GM10847 (cell line): ENCODE results near the gene TENM4.

Source experiments
- POLR2A ChIP-seq: IDR thresholded peaks from 2 replicates; pipeline ENCODE4 v1.6.1; 2011; ENCODE audit not compliant: insufficient read length; ENCODE audit errors: extremely low read depth

TENM4 gene

DNA sequence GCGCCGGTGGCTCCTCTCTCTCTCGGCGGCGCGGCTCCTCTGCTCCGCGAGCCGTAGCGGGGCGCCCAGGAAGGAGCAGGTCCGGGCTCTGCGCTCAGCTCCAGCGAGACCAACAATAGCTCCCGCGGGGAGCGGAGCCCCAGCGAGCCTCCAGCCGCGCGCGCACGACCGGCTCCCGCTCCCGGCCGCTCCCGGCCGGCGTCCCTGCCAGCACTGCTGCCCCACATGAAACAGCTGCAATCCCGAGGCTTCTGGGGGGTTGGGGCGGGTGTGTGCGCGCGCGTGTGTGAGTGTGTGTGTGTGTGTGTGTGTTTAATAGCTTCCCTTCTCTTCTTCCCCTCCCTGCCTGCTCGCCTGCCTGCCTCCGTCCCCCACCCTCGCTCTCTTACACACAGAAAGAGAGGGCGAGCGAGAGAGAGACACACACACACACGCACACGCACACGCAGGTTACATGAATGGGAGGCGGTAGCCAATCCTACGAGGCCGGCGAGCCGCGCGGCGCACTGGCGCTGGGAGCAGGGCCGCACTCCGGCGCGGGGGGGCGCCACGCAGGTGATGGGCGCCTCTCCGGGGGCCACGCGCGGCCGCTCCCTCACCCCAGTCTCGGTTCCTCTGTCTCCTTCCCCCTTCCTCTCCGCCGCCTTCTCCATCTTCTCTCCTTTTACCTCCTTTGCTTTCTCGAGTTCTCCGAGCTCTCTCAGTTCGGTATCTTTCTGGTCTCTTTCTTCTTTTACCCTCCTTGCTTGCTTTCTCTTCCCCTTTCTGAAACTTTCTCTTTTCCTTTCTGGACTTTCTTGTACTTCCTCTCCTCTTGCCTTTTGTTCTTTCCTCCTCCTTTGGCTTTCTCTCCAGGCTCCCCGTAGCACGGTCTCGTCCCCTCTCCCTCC is at the start of gene TENM4:
Gene TENM4, minus strand, starts transcription at position 460 of the 890 bp plus-strand sequence. CDS start 371,086 bp downstream, outside the sequence.
- no peak for TF ChIP-seq POLR2A

DNA sequence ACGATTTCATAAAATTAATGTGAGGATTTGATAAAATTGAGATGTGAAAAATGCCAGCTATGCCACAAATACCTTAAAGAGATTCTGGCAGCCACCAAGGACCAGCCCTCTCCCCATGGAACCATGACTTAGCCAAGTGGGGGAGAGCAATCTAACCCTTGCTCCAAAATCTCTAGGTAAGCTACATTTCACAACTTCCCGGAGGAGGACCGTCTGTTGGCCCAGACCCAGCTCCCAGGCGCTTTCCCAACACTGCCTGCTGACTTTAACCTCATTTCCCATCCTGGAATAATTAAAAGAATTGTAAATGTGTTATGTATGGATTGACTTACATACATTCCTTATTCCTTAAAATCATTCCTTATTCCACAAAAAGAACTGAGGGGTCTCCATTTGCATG is 47.5 kb upstream of the TENM4 start:
- TF ChIP-seq POLR2A: no peak

GRCh38 chr11:79487412-79487811 is 46.6 kb upstream of the TENM4 start:
- TF ChIP-seq POLR2A: no peak

- no peak for TF ChIP-seq POLR2A
These were observed 45.6 kb upstream of the TENM4 start for GRCh38 chr11:79486242-79486984.

- no peak for TF ChIP-seq POLR2A
These were observed 44.9 kb upstream of the TENM4 start for GRCh38 chr11:79485694-79486093.

DNA sequence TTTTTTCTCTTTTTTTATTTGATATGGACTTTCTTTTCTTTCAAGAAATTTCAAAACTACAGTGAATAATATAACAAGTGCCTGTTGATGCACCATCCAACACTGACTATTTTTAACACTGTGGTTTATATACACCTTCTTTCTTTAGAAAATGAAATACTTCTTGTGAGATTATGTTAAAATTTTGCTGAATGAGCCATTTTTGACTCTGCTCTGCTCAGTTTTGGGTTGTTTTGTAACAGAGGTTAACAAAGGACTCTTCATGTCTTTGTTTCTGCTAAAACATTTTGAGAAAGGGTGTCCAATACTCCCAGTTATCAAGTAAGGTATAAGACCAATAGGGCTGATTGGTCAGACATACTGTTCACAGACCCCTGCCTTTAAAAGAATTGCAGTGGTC is 44.0 kb upstream of the TENM4 start:
- no peak for TF ChIP-seq POLR2A

DNA sequence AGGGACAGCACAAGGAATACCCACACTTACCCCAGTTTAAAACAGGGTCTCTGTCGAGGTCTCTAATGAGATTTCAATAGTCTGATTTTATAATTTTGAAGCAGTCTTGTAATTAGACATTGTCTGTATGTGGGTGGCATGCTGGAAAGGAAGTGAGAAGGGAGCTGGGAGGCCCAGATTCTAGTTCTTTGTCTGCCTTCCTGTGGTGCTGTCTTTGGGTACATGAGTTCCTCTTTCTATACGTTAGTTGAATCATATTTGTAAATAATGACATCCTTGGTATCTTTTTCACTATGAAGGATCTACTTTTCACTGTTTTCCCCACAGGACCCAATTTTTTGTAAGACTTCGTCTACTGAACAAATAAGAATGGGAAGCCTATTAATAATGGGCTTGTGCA is 42.0 kb upstream of the TENM4 start:
- TF ChIP-seq POLR2A: no peak

- TF ChIP-seq POLR2A: no peak
These were observed 41.0 kb upstream of the TENM4 start for GRCh38 chr11:79481795-79482194.

DNA sequence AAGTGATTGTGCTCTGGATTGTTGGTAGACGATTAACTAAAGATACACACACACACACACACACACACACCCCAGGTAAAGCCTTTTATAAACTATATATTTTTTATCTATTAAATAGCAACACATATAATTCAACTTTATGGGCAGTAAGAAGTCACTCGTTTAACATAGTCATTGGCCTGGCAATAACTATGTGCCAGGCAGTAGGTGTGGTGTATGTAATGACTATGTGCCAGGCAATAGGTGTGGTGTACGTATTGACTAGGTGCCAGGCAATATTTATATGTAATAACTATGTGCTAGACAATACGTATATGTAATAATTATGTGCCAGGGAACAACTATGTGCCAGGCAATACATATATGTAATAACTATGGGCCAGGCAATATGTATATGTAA is 40.0 kb upstream of the TENM4 start:
- TF ChIP-seq POLR2A: no peak

GRCh38 chr11:79472819-79473529 is 32.1 kb upstream of the TENM4 start:
- TF ChIP-seq POLR2A: no peak

- no peak for TF ChIP-seq POLR2A
These were observed 30.4 kb upstream of the TENM4 start for GRCh38 chr11:79471071-79471844.

- TF ChIP-seq POLR2A: no peak
These were observed 29.3 kb upstream of the TENM4 start for GRCh38 chr11:79470161-79470560.

- no peak for TF ChIP-seq POLR2A
These were observed 26.9 kb upstream of the TENM4 start for GRCh38 chr11:79467761-79468160.

DNA sequence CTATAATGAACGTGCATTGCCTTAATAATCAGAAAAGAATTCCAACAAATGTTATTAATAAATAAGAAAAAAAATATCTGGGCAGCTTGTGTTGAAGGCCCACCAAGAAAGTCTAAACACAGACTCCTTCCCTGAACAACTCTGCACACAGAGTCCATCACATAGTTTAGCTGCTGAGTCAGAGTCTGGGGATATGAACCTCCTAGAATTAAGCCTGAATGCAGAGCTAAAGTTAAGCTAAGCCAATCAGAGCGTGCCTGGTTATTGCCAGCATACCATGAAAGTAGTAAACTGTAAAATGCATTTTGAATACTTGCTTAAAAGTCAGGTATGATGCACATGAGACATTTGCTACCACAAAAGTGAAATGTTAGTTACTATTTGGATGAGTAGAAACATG is 25.6 kb upstream of the TENM4 start:
- TF ChIP-seq POLR2A: no peak

DNA sequence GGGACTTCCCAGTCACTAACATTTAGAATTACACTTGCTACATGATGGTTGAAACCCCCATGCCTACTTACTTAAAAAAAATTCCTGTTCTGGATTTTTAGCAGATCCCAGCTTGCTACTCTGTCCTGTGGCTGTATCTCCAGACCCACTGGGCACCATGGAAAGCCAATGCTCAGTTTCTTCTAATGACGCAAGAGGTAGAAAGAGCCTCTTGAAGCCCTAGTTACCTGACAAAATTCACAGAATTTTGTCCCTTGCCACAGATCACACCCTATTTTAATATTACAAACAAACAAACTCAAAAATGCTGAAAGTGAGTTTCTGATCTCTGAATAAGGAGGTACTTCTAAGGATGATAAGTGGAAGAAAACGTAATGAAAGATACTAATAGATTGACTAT is 24.3 kb upstream of the TENM4 start:
- no peak for TF ChIP-seq POLR2A
